Motor neuron (in vitro differentiated cells): Measurements from ENCODE around the gene DDX31. TPM values are rescaled to one million over a fixed set of nuclear protein-coding genes. Genes with fewer than 3 reads are reported as not detected.

ENCODE experiments used
- ATAC-seq, 8 experiments: fragments of 200-7000 bp; cut with Tn5 transposase; replicated peaks in 6 of 8; 2 replicates each; pipeline ENCODE4 v1.8.0; 2021; ENCODE audit warnings: mild to moderate bottlenecking in 8 of 8, moderate library complexity in 8 of 8
- H3K27ac ChIP-seq, 2 donors: fragments of 250-450 bp; sonication (Bioruptor Pico); 2 replicates each; pipeline ENCODE4 v1.9.0; 2021; ENCODE audit warnings: antibody characterized with exemption in 2 of 2, mild to moderate bottlenecking in 2 of 2, moderate library complexity in 1 of 2
- H3K4me1 ChIP-seq, 2 donors: fragments of 250-450 bp; sonication (Bioruptor Pico); replicated peaks in 1 of 2; 2 replicates each; pipeline ENCODE4 v1.6.1; 2021; ENCODE audit warnings: antibody characterized with exemption in 2 of 2, mild to moderate bottlenecking in 2 of 2, moderate library complexity in 1 of 2
- H3K4me3 ChIP-seq, 5 donors: fragments of 250-450 bp; sonication (Bioruptor Pico); 2 replicates each; pipeline ENCODE4 v1.9.0; 2021; ENCODE audit warnings: antibody characterized with exemption in 5 of 5, mild to moderate bottlenecking in 5 of 5, moderate library complexity in 4 of 5
- WGBS, 10 experiments: fragments of 450-650 bp; shearing (Covaris generic); methylation state at CpG; one replicate each; pipeline ENCODE4 v1.0.0; 2022; 5-methylcytosine and 5-hydroxymethylcytosine counted together
- in situ Hi-C, 9 experiments: fragments of 400-800 bp; cut with MboI; loops; one replicate each; pipeline ENCODE4 v1.15.0; 2021; ENCODE audit warnings: low sequenced_read_pairs in 9 of 9, low pct_unique_long_range_greater_than_20kb in 2 of 9; ENCODE audit not compliant: unreplicated experiment in 9 of 9
- total RNA-seq, 8 experiments: library from RNA; unstranded; fragments of 300-600 nt; gene quantifications; 2 replicates each; pipeline versions ENCODE4 v1.2.3 to v1.2.4, GENCODE V29; 2022

The DDX31 gene
- total RNA-seq, 8 experiments from 2014 or later: 9.1 to 40.2 (median 13.5) TPM

DNA sequence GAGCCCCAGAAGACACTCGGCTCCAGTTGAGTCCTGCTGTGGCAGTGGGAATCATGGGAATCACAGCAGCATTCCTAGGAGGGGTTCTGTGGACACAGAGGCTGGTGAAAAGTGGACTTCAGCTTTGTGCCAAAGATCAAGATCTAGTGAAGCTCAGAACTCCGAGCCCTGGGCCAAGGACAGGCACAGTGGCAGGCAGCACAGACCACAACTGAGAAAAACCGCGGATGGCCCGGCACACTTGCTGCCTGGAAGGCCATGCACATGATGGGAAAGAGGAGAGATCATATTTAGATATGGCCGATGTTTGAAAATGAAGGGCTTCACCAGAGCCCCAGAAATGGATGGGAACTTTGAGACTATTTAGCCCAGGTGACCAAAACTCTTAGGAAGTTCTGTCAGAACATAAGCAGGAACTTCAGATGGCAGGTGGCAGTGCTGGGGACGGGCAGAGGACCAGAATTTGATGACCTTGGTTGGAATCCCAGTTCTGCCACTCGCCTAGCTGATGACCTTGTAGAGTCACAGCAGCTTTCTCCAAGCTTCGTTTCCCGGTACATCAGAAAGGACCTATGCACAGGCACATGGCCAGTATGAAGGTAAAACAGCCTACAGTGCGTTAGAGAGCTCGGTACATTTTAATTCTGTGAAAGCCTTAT lies 69.3 kb downstream of the DDX31 start:
- in situ Hi-C loops: no loop called here
- Histone ChIP-seq H3K4me3 (no peak overlapping the region), H3K4me1 (no peaks in the 10 kb centered on the region), H3K27ac (no peak overlapping the region)
- no peak for ATAC-seq
- 94 to 100% (median 97%) methylated on average over 1 to 12 of the region's 12 CpGs; no CpG with 5 or more reads in 1 of the 10 experiments for WGBS, 10 experiments

- in situ Hi-C loops: no loop called here
- 80 to 100% (median 95%) methylated on average over 1 to 12 of the region's 16 CpGs; no CpG with 5 or more reads in 3 of the 10 experiments for WGBS, 10 experiments
- H3K27ac ChIP-seq: no peak overlapping the region
- no peak overlapping the region for H3K4me3 ChIP-seq
- no peak for ATAC-seq
- H3K4me1 ChIP-seq: no peaks in the 10 kb centered on the region
Observed at GRCh38 chr9:132597073-132597775, 72.6 kb downstream of the DDX31 start.

DNA sequence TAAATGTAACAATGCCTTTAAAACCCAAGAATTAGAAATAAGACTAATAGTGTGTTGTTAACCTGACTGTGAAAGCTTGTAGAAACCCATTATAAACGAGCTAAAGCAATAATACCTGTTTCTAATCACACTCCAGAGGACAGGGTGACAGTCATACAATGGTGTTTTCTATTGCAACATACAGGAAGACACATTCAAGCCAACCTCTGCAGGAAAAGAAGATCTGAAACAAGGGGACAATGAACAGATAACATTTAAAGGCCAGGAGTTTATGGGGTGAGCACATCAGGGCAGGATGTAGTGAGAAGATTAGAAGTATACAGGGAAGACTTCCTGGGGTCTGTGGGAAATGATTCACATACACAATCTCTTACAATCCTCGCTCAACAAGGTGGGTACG lies 73.6 kb downstream of the DDX31 start:
- no peak overlapping the region for H3K4me3 ChIP-seq
- H3K27ac ChIP-seq: no peak overlapping the region
- no peak for ATAC-seq
- in situ Hi-C loops: no loop called here
- WGBS, 10 experiments: 0 to 92% (median 33%) methylated on average over 1 to 3 of the region's 3 CpGs; no CpG with 5 or more reads in 1 of the 10 experiments
- H3K4me1 ChIP-seq: peaks cover 0 to under 1% of the 10 kb centered on the region in 2 donors

- no peak overlapping the region for H3K4me3 ChIP-seq
- H3K4me1 ChIP-seq: peaks cover under 1 to 5% of the 10 kb centered on the region in 2 donors
- WGBS, 10 experiments: 33 to 90% (median 71%) methylated on average over 1 to 5 of the region's 6 CpGs; no CpG with 5 or more reads in 3 of the 10 experiments
- no peak for ATAC-seq
- no peak overlapping the region for H3K27ac ChIP-seq
- in situ Hi-C loops: no loop called here
Observed at GRCh38 chr9:132595319-132595718, 74.5 kb downstream of the DDX31 start.

DNA sequence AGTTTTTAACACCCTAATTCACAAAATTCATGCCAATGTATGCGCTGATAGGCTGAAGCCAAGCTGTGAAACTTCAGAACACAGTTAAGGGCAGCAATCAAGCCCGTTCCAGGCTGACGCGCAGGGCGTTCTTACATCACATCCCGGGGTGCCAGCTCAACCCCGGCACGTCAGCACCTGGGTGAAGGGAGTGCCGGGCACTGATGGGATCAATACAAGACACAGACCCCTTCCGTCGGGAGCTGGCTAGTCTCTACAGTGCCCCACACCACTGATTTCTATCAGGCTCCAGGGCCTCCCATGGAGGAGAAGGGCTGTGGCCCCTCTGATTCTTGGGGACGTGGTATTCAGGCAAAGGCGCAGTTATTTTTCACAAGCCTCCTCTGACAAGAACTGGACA lies 75.4 kb downstream of the DDX31 start:
- Histone ChIP-seq H3K4me1 (peaks cover 2 to 5% of the 10 kb centered on the region in 2 donors), H3K27ac (no peak overlapping the region), H3K4me3 (no peak overlapping the region)
- 40 to 100% (median 84%) methylated on average over 1 to 11 of the region's 13 CpGs; no CpG with 5 or more reads in 2 of the 10 experiments for WGBS, 10 experiments
- in situ Hi-C loops: no loop called here
- ATAC-seq: no peak

GRCh38 chr9:132592451-132592850 lies 77.3 kb downstream of the DDX31 start:
- no peak for ATAC-seq
- H3K27ac ChIP-seq: no peak overlapping the region
- no peak overlapping the region for H3K4me3 ChIP-seq
- WGBS, 10 experiments: 32 to 100% (median 40%) methylated on average over 1 to 7 of the region's 8 CpGs; no CpG with 5 or more reads in 1 of the 10 experiments
- in situ Hi-C loops: no loop called here
- peaks cover 2 to 5% of the 10 kb centered on the region in 2 donors for H3K4me1 ChIP-seq

DNA sequence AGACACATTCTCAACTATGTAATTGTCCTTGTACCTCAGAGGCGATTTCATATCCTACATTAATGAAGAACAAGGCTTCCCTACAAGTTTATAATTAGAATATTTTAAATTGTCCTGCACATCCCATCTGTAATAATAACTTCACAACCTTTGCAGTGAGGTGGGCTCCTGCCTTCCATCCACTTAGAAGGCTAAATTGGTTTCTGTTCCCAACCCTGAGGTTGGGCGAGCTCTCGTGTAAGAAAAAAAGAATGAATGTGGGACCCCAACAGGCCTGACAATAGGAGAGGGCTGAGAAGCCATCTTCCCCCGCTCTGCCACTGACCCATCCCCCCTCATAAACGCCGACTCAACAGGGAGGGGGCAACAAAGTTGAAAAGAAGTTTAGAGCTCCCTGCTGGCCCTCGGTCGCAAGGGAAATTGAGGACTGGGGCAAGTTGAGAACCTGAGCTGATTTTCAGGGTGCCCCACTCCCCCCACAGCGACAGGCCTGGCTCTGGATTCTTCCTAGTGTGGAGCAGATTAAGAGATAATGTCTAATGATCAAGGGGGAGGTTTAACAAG lies 78.0 kb downstream of the DDX31 start:
- no peak overlapping the region for H3K4me3 ChIP-seq
- no peak for ATAC-seq
- in situ Hi-C loops: no loop called here

GRCh38 chr9:132591244-132591643 lies 78.5 kb downstream of the DDX31 start:
- Histone ChIP-seq H3K27ac (no peak overlapping the region), H3K4me3 (no peak overlapping the region), H3K4me1 (peaks cover 2 to 5% of the 10 kb centered on the region in 2 donors)
- WGBS, 10 experiments: 0 to 70% (median 33%) methylated on average over 1 to 6 of the region's 6 CpGs; no CpG with 5 or more reads in 5 of the 10 experiments
- in situ Hi-C loops: no loop called here
- no peak for ATAC-seq

More for the DNA sequence above, 78.0 kb downstream of the DDX31 start:
- WGBS, 10 experiments: 9 to 93% (median 43%) methylated on average over 1 to 7 of the region's 9 CpGs; no CpG with 5 or more reads in 4 of the 10 experiments
- Histone ChIP-seq H3K4me1 (peaks cover 2 to 5% of the 10 kb centered on the region in 2 donors), H3K27ac (no peak overlapping the region)

DNA sequence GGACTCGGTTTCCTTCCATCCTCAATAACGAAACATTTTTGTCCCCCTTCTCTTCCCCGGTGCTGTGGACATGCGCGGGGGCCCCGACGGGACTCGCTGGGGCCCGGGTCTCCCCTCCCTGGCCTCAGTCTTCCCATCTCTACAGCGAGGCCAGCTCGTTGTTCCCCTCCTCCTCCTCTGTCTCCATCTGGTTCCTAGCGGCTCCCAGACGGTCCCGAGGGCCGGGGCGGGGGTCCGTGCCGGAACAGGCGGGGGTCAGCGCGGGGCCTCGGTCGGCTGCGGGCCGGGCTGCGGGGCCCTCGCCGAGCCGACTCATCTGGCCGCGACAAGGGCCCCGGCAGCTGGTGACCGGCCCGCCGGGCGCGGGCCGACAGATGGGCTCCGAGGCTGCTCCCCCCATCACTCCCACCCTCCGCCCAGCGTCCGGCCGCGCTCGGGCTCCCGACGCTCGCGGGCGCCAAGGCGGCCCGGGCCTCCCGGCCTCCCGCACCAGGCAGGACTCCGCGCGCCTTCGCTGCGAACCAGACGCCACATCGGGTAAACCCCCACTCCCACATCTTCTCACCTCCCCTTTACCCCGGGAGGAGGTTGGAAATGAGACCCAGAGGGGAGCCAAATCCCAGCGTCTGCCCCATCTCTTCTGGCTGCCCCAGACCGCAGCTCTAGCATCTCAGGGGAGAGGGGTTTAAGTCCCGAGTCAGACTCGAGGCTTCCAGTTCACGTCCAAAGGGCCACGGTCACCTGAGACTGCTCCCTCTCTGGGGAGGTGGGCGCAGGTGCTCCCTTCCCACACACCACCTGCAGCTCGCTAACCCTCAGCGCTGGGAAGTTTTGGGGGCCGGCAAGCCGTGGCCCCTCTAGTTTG lies 79.2 kb downstream of the DDX31 start:
- ATAC-seq: peak; percentile 11 to 50 (median 32)
- in situ Hi-C loops: no loop called here
- 0 to 29% (median 0%) methylated on average over 1 to 6 of the region's 73 CpGs; no CpG with 5 or more reads in 5 of the 10 experiments for WGBS, 10 experiments
- no peak overlapping the region for H3K4me3 ChIP-seq
- peaks cover 2 to 5% of the 10 kb centered on the region in 2 donors for H3K4me1 ChIP-seq
- H3K27ac ChIP-seq: no peak overlapping the region

- peaks cover 2 to 5% of the 10 kb centered on the region in 2 donors for H3K4me1 ChIP-seq
- ATAC-seq: peak in 4 of 8 experiments; percentile 3 to 11 (median 8)
- H3K27ac ChIP-seq: no peak overlapping the region
- no peak overlapping the region for H3K4me3 ChIP-seq
- in situ Hi-C loops: no loop called here
- 0% methylated on average over 1 to 2 of the region's 17 CpGs; no CpG with 5 or more reads in 8 of the 10 experiments for WGBS, 10 experiments
Observed at GRCh38 chr9:132590037-132590317, 79.8 kb downstream of the DDX31 start.

GRCh38 chr9:132589148-132590036 lies 80.4 kb downstream of the DDX31 start:
- Histone ChIP-seq H3K4me1 (peaks cover 2 to 5% of the 10 kb centered on the region in 2 donors), H3K27ac (no peak overlapping the region), H3K4me3 (no peak overlapping the region)
- peak; percentile 12 to 44 (median 27) for ATAC-seq
- in situ Hi-C loops: no loop called here
- WGBS, 10 experiments: 2 to 17% (median 5%) methylated on average over 7 to 12 of the region's 83 CpGs; no CpG with 5 or more reads in 5 of the 10 experiments
